Stimulated activated CD4-positive, alpha-beta T cell treated with anti-CD3 and anti-CD28 coated beads, Interleukin-2, amount 100 ng/mL, for 48 hours (primary cell): Measurements from ENCODE around the gene PPP1R12B.
"Not testable (repeated sequence)": the region's sequence is repeated elsewhere in the genome, so short reads cannot be mapped to it uniquely, and the experiment has no call there.

Source experiments
- DNase-seq, 2 donors: peaks; one replicate each; pipeline ENCODE4 v3.0.0-alpha.2; 2020

PPP1R12B gene

GRCh38 chr1:202565890-202566602 is 217.5 kb downstream of the PPP1R12B start:
- DNase-seq, result no peak

DNA sequence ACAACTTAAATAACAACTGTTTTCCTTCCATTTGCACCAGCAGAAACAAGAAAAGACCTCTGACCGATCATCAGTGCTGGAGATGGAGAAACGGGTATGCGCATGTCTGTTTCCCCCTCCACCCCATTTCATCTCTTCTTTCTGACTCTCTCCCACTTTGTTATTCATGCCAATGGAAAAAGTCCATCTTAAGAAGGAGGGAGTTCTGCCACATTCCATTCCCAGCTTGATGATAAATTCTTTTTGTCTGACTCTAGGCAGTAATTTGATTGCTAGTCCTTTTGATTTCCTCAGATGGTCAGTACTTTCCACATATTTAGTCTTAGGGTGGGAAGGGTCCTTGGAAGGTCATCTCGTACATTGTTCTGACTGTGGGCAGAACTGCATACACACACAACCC is 219.2 kb downstream of the PPP1R12B start:
- no peak for DNase-seq

GRCh38 chr1:202568410-202568809 is 219.9 kb downstream of the PPP1R12B start:
- DNase-seq, result no peak

GRCh38 chr1:202568826-202569225 is 220.3 kb downstream of the PPP1R12B start:
- DNase-seq, result no peak

DNA sequence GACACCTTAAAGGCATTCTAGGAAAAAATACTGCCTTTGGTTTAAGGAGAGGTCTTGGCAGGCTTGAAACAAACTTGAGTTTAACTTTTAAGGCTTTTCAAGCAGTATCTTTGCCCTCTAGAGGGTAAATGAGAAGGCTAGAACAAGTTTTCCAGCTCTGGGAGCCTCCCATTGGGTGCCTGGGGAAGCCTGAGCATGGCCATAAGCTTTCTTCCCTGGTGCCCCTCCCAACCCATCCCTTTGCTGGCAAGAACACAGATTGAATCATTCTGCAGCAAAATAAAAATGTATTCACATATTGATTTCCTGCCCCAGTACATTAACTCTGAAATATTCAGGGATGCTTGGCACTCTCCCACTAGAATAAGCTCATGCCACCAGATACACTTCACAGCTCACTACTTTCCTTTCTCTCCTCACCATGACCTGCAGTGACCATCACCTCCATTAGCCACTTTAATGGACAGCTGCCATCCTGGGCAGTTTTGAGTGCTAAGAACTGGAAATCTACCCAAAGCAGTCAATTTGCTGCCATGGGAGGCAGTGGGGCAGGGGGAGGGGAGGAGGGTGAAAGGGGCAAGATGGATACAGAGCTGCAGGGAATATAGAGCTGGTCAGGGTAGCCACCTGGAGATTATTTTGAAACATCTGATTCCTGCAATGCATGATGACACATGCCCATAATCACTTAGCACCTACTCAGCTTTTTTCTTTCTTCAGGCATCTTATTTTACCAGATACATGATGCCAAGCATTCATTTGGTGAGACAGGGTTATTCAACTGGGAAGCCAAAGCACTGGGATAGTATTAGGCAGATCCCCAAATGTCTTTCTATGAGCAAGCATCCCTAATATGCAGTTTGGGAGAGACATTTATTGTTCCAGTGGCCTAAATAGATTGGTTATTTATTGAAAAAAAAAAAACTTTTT is 221.2 kb downstream of the PPP1R12B start:
- DNase-seq, result no peak

GRCh38 chr1:202571719-202572339 is 223.3 kb downstream of the PPP1R12B start:
- peak; percentile 2 to 22 for DNase-seq

- no peak for DNase-seq
Measured at GRCh38 chr1:202572867-202573266, 224.4 kb downstream of the PPP1R12B start.

GRCh38 chr1:202575918-202576653 is 227.6 kb downstream of the PPP1R12B start:
- no peak for DNase-seq

GRCh38 chr1:202576816-202577215 is 228.3 kb downstream of the PPP1R12B start:
- DNase-seq, result no peak

GRCh38 chr1:202577381-202577780 is 228.9 kb downstream of the PPP1R12B start:
- DNase-seq, result no peak

- no peak for DNase-seq
Measured at GRCh38 chr1:202578001-202578504, 229.6 kb downstream of the PPP1R12B start.

DNA sequence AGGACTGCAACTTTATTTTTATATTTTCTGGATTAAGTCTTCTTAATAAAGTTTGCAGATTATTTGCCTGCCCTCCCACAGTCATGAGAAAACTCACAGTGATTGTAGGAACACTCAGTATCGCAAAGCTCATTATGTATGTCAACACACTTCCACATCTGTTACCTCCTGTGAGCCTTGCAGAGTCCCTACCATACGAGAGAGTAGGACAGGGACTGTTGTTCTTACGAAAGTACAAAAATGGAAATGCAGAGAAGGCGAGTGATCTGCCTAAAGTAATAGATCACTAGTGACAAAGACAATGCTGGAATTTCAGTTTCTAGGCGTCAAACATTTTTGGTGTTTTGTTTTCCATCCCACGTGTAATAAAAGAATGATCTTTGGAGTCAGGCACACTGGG is 230.1 kb downstream of the PPP1R12B start:
- no peak for DNase-seq

- DNase-seq, result no peak
Measured at GRCh38 chr1:202579806-202580205, 231.3 kb downstream of the PPP1R12B start.

GRCh38 chr1:202580619-202581018 is 232.1 kb downstream of the PPP1R12B start:
- no peak for DNase-seq

- not testable (repeated sequence) for DNase-seq
Measured at GRCh38 chr1:202582350-202582749, 233.9 kb downstream of the PPP1R12B start.

DNA sequence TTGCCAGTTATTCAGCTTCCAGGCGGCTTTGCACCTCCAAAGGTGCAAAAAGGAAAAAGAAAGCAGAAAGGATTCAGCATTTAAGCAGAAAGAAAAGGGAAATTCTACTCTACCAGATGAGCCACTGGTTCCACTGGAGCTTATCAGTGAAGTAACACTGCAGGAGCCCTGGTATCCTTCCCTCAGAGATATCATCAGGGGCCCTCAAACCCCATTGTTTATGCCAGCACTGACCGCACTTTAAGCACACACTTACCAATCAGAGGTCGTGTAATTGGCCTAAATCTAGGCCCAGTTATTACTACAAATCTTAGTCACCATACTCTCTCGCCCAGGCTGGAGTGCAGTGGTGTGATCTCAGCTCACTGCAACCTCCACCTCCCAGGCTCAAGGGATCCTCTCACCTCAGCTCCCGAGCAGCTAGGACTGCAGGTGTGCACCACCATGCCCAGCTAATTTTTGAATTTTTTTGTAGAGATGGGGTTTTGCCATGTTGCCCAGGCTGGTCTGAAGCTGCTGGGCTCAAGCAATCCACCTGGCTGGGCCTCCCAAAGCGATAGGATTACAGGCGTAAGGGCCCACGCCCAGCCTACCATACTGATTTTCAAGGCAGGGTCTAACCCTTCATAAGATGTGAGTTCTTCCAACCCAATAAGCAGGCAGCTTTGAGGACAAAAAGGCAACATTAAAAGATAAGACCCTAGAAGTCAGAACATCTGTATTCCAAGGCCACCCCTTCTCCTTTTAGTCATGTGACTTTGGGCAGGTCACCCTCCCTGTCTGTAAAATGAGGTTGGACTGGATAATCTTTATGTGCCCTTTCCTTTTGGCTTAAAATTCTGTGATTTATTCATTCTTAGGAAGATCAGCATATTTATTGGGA is 236.4 kb downstream of the PPP1R12B start:
- no peak for DNase-seq

GRCh38 chr1:202585590-202585933 is 237.1 kb downstream of the PPP1R12B start:
- DNase-seq, result no peak

DNA sequence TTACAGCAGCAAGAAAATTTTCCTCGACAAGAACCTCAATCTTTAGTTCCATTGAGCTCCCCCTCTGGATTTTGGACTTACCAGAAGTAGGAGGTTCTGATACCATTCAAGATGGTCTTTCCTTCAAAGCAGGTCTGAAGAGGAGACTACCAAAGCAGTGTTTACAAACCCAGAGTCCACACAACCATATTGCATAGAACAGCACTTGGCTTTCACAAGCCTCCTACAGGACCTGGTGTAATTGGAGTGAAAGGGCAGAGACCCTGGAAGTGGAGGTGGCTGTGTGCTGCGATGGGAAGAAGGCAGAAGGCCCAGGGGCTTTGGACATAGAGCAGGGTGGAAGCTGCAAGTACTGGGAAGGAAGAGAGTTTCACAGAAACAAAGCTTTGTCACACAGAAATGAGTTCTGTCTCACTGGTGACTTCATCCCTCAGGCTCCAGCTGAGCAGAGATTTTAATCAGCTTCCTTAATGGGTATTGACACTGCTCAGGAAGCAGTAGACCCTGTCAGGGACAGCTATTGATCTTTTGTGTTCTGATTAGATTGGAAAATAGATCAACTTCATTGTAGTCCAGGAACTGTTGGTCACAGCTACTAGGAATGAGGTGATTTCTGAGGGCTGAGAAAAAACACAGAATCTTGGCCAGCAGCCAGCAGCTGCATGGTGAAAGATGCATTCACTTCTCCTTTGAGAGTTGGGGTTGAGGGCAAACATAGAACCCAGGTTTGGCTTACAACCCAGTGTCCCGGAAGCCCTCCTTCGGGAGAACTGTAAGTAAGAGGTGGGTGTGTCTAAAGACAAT is 237.7 kb downstream of the PPP1R12B start:
- DNase-seq, result no peak

GRCh38 chr1:202586871-202587270 is 238.4 kb downstream of the PPP1R12B start:
- DNase-seq, result no peak

DNA sequence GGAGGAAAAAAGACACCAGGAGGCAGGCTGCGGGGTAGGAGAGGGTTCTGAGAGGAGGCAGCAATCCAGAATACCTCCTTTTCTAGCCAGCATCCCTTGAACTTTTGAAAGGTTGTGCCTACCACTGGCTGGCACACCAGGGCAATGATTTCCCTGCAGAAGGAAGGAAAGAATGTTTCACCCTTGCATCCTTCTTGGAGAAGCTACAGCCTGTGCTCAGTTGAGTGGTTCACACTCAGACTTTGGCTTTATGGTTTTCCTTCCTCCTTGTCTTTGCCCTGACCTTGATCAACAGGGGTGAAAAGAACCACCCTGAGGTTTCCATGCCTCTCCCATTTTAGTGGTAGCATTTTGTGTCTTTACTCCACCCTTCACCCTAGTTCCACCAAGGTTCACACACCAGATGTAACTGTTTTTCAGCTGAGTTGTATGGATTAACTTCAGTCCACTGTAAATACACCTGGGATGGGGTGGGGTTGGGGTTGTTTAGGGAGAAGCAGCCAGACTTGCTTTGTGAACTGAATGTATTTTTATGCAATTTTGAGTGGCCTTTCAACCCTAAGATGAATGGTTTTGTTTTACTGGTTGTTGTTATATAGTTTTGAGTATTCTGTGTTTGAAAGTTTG is 239.5 kb downstream of the PPP1R12B start:
- no peak for DNase-seq
